SU-DHL-6 (cell line): ENCODE results near the gene CXCR6.

Source experiments
- CTCF ChIP-seq: fragments of 200-600 bp; sonication (generic); IDR thresholded peaks from one replicate; pipeline ENCODE4 v1.5.1; 2017; ENCODE audit warnings: antibody characterized with exemption, mild to moderate bottlenecking, low read length, moderate library complexity; ENCODE audit not compliant: insufficient read depth, poor library complexity, severe bottlenecking
- EZH2phosphoT487 ChIP-seq: fragments of 200-600 bp; sonication (generic), shearing (Covaris generic); conservative IDR thresholded peaks from 2 replicates; pipeline ENCODE4 v1.6.1; 2018; ENCODE audit warnings: mild to moderate bottlenecking, antibody characterized with exemption, low read length, moderate library complexity, mixed read lengths

DNA sequence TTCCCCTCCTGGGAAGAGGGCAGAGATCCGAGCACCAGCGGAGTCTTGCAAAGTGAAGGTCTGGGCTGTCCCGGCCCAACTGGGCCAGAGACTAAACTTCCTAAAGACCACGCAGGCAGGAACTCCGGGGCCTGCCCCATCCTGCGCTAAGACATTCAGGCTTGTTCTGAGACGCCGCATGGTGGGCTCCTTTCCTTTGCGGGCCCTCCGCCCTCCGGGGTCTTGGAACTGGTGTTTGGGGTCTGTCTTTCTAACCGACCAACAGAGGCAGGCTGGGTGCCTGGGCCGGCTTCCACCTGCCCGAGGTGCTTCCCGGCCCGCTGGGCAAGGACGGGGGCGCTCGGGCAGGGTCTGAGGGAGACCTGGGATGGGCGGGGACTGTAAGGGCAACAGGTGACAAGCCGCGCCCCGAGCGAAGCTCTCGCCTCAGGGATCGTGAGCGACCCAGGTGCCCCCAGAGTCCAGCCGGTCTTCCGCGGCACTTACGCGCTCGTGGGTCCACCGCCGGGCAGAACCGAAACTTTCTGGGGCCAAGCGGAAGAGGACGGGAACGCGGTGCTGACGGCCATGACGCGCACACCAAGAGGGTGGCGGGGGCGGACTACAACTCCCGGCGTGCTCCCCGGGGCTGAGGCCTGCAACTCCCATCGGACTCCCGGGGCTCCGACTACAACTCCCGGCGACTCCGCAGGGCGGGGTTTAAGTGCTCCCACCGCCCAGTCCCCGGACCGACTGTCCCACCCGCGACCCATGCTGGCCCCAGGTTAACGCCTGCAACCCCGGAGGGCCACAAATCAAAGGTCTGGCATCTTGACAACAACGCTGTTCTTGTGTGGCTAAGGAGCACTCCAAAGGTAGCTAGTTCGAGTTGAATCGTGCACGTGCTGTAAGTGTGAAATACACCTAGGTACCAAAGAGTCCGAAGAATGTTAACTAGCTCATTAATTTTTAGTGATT, 52.2 kb downstream of the CXCR6 start, which contains the start of gene FYCO1:
- no peak for TF ChIP-seq CTCF
- no peak for TF ChIP-seq EZH2phosphoT487
